Ecto neural progenitor cell (in vitro differentiated cells): ENCODE results near the gene CX3CR1.

Experiments used
- DNase-seq: peaks from one replicate; pipeline ENCODE4 v3.0.0-alpha.2; 2018; ENCODE audit warnings: low spot score

The CX3CR1 gene

DNA sequence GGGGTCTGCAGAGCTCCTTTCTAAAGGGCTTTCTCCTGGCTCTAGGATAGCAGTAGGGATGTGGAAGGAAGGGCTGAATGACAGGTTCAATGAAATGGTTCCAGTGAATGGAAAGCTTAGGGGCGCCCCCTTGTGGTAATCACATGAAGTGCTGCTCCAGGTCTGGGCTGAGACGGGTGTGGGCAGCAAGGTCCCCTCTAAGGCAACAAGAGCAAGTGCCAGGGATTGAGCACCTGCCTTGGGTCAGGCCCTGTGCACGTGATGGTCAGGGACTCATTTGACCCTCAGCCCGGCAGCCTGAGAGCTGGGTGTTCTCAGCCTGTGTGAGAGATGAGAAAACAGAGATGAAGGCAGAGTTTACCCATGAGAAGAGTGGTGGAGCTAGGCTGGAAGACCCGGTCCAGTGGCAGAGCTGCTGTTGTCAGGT lies 12.1 kb upstream of the CX3CR1 start:
- peak; percentile 84 for DNase-seq

DNA sequence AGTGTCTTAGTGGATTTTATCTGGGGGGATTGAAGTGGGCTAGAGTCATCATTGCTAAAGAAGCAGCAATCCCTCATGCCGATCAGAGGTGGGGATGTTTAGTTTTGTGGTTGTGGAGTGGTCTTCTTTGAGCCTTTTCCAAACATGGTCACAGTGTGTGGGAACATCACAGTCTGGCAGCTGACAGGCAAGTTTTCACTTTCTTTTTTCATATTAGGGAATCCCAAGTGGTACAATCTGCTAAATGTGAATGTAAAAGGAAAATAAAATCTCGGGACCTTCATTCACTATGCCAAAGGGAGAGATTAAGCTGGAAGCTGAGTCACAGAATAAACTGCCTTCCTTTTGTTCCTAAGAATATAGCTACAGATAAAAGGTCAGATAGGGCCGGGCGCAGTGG lies 10.4 kb upstream of the CX3CR1 start:
- no peak for DNase-seq

DNA sequence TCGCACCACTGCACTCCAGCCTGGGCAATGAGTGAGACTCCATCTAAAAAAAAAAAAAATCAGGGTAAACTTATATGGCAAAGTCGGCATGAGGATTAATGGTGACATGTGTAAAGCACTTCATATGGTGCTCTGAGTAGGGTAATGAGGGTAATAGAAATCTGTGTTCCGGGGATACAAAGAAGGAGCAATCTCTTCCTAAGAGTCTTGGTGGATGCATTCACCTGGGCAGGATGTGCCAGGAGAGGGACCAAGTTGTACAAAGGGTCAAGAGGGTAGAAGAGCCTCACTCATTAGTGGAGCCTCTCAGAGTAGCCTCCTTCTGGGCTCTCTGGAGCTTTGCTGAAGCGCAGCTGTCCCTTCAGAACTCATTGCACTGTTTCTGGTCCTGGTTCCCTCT lies 9.3 kb upstream of the CX3CR1 start:
- DNase-seq, result no peak

DNA sequence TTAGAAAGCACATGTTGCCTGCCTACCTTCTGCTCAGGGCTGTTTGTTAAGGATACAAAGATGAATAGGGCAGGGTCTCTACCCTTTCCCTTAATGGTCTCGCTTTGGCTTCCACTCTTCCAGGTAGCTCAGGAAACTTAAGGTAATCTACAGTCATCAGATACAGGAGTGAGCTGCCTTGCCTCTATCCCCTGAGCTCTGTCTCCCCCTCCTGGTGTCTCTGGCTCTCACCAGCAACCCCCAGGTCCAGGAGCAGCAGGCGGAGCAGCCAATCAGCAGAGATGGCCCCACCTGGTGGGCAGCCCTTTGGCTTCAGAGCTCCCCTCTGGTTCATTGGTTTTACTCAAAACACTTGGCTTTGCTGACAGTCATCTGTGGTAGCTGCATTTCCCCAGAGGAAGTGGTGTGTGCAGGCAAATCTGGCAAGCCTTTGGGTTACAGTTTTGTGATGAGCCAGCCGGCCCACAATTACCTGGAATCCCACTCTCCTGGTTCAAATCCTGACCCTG lies 8.5 kb upstream of the CX3CR1 start:
- peak; percentile 90 for DNase-seq

DNA sequence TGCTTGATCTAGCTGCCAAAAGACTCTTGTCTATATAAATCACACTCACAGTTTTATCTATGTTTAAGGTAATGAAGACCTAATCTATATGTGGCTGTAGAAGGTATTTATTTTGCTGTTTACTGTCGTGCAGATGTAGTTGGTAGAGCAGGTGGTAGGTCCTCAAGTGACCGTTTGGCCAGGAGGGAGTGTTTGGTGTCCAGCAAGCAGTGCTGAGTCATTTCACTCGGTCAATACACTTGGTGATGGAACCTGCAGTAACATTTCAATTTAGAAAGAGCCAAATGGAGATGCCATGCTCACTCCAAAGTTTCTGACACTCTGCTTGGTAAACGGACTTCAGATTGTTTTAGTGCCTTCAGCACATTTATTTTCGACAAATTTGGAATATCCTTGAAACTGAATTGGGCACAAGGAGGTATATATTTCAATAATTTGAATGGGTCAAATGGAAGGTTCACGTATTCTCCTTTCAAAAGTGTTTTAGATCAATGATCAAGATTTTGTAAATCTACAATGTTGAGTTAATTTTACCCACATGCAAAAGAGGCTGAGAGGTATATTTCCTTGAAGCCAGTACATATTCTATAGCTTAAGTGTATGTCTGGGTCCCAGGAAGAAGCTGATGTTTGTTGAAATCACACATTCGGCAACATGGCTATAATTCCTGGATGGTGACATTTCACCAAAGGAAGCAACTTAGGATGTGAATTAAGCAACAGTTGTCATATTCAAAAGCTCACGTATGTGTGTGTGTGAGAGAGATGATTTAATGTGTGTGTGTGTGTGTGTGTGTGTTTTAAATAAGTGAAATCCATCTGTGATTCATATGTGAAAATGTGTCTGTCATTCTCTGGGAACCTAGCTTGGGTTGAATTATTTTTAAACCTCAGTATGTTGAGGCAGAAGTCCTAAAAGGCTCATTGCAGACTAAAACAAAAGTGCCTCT lies 7.7 kb upstream of the CX3CR1 start:
- no peak for DNase-seq

DNA sequence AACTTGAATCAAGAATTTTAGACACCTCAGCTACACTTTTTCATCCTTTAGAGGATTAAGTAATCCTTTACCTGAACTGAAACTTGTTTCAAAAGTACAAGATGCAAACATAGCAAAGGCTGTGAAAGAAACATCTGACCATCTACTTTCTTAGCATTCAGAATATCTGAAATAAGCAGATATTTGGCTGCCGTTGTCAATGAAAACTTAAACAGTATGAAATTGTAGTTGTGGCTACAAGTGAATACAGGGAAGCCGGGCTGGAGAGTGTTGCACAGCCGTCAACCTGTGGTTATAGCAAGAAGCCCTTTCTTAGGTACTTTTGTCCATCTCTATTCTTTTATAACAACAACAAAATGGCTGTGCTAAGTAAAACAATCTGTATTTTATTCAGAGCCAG lies 6.9 kb upstream of the CX3CR1 start:
- DNase-seq, result no peak

DNA sequence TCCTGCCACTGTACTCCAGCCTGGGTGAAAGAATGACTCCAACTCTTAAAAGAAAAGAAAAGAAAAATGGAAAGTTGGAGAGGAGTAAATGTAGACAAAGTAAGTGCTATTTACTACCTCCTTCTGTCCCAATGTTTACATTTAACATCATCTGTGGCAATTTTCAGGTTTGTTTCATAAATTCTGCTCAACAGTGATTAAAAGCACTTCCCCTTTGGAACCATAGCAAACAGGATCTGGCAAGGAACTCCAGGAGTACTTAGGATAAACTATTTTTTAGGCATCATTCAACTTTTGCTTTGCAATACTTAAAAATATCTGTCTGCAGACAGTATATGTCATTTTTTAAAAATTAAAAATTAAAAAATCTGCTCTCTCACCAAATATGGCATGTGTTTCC lies 5.5 kb upstream of the CX3CR1 start:
- no peak for DNase-seq

DNA sequence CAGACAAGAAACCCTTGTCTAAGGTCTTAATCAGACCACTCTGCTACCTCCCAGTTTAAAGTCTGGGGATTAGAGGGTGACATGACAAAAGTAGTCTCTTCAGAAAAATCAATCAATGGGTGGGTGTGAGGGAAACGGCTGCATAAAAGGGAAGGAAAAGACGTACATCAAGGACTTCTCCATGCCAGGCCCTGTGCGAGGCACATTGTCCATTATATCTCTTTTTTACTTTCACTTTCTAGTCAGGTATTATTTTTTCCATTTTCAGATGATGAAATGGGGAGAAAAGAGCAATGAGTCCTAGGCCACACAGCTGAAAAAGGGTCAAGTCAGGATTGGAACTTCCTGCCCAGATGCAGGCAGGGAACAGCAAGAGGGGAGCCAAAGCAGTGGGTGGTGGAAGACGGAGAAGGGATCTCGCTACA lies 4.6 kb upstream of the CX3CR1 start:
- DNase-seq, result peak; percentile 25

DNA sequence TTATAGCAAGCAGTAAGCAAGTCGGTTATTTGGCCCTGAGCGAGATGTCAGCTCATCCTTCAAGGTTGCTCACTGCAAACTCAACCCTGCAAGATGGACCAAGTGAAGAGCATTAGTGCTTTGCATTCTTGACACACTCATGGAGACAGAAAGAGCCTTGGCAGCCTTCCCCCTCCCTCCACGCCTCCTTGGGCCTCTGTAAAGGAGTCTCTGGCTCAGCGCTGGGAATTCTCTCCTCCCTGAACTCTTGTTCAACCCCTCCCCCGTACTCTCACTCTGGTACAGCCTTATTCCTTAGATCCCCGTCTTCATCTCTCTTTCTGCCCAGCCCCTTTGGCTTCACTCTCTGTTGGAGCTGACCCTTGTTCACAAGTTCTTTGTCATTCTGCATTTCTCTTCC lies 2.2 kb upstream of the CX3CR1 start:
- no peak for DNase-seq

DNA sequence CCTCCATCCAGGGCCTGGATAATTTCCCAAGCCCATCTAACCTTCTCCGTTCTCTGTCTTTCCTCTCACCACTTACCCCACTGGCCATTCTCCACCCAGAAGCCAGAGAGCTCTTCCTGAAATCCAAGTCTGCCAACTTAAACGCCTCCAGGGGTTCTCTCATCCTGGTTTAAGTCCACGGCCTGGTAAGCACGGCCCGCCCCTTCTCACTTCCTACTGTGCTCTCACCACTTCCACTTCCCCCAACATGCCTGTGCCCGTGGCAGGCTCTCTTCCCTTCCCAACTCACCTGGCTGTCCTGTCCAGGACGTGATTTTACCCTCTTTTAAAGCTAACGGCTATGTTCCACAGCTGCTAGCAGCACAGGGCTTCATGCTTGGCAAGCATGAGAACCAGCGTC lies 1.7 kb upstream of the CX3CR1 start:
- no peak for DNase-seq

DNA sequence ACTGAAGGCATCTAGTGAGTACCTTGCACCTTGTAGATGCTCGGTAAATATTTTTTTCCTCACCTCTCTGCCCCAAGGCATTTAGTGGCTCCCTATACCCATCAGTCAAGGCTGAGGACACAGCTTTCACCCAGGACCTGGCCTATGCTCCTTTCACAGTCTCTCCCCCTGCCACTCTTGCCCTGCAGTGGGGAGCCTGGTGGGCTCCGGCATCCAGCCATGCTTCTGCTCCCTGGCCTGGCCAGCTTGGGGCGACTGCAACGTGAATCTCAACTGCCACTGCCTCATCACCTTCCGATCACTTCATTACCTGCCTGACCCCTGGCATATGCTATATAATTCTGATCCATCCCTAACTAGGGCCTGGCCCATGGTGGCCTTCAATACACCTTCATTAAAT lies 735 bp upstream of the CX3CR1 start:
- DNase-seq, result peak; percentile 25

DNA sequence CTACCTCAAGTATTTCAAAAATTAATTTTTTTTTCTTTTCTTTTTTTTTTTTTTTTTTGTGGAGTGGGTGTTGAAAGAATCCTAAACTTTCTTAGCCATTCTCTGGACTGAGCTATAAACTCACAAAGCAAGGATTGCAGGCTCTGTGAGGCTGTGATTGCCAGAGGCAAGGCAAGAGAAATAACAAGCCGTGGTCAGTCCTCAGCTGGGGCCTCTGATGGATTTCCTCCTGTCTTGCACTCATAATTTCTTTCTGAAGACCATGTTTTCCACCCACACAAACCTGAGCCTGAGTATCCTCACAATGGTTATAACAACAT lies 1.3 kb downstream of the CX3CR1 start:
- DNase-seq, result peak; percentile 22

DNA sequence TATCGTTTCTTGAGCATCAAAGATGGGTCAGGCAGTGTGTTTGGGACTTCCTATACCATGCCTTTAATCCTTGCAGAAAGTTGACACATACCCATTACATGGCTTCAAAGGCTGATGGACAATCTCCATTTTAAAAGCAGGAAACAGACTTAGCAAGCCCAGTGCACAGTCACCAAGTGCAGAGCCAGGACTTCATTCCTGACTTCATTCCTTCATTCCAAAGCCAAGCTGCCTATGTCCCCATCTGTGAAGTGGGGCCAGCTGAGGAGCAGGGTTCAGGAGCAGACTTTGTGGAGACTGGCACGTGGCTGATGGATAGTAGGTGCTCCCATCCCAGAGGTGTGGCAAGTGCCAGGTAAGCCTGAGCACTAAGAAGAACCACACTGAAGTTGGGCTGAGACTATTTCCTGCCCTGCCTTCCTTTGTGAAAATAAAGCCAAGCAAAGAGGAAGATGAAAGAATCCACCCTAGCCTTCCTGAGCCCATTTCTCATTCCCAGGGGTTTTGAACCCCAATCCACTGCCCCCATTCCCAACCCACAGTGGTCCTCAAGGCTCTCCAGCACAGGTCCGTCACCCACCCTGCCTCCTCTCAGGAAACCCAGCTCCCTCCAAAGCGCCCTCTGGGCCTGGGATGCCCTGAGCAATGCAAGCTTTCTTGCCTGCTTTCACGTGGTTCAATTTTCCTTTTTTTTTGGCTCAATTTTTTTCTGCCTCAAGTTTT lies 1.8 kb downstream of the CX3CR1 start:
- peak; percentile 33 for DNase-seq

DNA sequence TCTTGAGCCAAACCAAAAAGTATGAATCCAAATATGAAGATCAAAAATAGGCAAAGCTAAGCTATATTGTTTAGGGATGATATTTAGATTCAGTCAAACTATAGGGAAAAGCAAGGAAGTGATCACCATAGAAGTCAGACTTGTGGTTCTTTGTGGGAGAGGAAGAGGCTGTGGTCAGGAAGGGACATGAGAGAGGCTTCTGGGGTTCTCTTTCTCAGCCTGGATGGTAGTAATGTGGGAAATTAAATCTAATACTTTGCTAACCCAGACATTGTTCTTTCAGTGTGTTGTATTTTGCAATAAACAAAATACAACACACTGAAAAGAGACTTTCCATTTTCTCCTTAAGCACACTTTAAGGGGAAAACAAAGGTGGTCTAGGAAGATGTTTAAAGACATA lies 3.1 kb downstream of the CX3CR1 start:
- no peak for DNase-seq

DNA sequence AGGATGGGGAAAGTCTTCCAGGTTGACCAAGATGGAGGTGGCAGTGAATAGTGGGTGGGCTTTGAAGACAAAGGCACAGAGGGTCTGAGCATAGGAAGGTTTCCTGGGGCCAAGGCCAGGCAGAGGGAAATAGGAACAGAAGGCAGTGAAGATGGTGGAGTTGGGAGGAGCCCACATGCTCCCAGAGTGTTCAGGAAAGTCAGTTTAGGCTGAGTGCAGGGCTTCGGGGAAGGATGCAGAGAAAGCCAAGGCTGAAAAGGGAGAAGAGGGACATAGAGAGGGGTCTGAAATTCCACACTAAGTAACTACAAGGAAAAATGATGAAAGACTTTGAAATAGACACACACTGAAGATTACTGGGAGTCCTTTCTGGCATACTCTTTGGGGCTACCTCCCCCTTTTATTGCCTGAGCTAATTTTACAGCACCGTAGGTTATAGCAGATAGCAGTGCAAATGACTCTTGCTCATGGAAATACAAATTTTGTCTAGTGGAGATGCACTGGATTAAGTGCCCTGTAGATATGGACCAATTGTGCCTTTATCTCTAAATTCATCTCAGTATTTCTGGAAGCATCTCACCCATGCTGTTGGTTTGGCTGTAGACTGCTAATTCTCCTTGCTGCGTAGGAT lies 3.8 kb downstream of the CX3CR1 start:
- peak; percentile 29 for DNase-seq

DNA sequence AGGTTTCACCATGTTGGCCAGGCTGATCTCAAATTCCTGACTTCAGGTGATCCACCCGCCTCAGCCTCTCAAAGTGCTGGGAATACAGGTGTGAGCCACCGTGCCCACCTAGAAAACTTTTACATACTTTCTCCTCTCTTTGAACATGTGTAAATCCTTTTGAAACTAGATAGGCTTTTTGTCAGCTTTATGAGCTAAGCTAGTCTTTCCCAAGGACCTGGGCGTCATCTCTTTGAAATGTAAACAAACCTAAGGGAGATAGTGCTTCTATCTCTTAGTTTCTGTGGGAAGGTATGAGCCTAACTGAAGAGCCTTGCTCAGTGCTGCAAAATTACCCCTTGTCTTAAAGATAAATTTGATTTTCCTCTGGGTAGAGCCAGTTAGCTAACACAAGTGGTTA lies 4.8 kb downstream of the CX3CR1 start:
- DNase-seq, result no peak

DNA sequence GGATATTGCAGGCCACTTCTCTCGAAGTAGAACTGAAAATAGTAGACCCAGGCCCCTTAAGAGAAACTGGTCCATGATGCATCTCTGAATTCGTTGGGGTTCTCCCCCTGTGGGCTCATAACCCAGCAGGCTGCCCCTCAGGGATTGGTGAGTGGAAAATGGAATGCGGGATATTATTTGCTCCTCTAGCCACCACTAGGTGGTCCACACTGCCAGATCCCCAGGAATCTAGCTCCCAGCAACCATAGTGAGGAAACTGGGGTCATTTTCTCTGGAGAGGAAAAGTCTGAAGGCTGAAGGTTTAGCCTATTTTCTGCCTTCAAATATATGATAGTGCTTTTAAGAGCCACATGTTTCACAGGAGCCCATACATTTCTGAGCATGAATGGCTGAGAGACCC lies 6.7 kb downstream of the CX3CR1 start:
- DNase-seq, result no peak

DNA sequence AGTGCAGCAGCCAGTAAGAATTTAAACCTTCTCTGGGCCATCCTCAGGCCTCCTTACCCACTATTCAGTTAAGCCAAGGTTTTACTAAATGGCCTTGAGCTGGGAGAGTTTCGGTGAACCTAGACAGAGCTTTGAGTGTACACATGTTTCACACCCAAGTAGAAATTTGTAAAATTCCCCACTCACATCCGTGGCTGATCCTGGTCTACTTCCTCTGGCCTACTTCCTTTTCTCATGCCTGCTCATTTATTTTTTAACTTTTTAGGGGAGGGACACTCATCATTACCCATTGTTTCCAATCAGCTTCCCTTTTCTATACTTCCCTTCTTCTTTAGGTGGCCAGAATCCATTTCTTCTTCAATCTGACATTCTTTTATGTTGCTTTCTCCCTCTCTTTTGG lies 7.6 kb downstream of the CX3CR1 start:
- DNase-seq, result no peak

DNA sequence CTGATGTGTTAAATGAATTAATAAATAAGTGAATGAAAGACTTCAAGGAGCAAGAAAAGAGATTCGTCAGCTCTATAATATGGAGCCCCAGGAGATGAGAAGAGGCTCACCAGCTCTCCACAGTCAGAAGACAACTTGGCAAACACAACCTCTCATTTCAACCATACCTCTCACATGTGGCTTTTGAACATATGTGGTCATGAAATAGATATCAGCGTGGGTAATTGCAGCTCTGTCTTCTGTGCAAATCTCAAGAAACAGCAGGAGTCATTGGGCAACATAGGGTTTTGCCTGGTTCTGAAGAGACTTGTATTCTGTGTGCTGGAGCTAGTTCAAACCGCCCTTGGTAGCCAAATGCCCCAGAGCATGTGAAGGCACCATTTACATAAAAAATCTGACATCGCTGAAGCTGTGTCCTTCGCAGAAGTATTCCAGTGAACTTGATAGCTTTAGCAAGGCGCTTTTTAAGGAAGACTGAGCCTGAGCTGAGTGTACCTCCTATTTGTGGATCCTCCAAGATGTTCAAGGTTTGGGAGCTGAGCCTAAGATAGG lies 8.4 kb downstream of the CX3CR1 start:
- no peak for DNase-seq

DNA sequence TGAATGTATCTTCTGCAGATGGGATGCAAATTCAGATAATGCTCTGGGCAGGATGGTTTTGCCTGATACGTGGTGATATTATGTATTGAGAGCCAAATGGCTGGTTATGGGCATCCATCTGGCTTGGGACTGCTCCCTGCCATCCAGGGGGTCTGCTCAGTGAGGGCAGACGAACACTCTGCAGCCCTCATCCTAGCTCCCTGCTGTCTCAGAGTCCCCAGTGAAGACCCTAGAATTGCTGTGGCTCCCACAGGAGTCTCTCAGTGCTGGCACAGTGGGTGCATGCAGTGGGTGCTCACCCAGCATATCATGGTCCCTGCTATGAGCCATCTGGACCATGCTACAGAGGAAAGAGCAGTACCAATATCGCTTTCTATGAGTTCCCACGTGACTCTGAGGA lies 10.3 kb downstream of the CX3CR1 start:
- no peak for DNase-seq

DNA sequence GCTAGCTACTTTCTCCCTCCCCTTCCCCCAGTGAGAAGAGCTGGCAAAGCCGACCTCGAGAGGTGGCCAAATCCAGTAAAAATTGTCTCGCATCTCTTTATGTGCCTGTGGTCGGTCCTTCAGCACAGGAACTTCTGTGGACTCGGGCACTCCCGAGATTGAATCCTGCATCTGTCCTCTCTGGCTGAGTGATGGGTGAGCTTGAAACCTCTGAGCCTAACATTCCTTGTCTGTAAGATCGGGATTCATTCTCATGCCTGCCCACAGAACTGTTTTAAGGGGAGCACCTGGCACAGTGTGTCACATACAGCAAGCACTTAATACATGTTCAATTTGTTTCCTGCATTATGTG lies 11.3 kb downstream of the CX3CR1 start:
- DNase-seq, result peak; percentile 20
